ENCODE results near the gene IVNS1ABP. TPM values are rescaled to one million over a fixed set of nuclear protein-coding genes. Genes with fewer than 3 reads are reported as not detected.

Gene IVNS1ABP
- total RNA-seq (2022; extraction: Qiagen RNA extraction) = 23.1 to 29.6 TPM (median 27.1 TPM) in 5 replicates

DNA sequence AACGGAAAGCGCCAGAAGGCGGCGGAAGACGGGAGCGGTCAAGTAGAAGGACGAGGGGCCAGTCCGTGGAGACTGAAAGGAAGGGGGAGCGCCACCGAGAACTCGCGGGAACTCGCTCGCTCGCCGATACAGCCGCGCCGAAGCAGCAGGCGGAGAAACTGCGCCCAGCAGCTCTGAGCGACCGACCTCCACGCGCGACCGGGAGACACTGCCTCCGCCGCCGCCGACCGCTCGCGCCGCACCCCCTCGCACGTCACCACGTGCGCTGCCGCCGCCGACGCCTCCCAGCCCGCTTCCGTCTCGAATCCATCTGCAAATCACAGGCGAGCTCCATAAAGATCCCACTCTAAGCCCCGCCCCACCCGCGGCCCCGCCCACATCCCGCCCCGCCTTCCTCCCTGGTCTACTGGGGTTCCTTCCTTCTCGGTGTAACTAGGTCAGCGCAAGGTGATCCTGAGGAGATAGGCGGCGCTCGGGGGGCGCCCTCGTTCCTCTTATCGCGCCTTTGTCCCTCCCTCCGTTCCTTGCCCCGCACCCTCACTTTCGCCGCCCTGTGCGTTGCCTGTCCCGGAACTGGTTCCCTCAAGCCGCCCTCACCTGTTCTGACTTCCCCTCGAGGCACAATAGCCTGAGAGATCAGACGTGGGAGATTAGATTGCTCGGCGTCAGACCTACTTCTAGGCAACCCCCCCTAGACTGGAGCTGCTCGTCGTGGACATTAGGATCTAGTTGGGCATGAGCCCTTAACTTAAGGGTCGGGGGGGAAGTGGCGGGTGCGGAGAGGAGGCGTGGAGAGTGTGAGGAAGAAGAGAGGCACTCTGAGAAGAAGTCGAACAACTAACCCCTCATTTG is at the start of gene IVNS1ABP:
Gene IVNS1ABP (minus strand): TSS at position 210 of the 852 bp plus-strand sequence. CDS start 7,750 bp downstream, outside the sequence.

Other genes with a start within 250 kb of the IVNS1ABP start
- 9.8 to 16.4 TPM (median 14.1 TPM) in 5 replicates for gene TRMT1L, start 160.3 kb downstream of the IVNS1ABP start, total RNA-seq (2022; extraction: Qiagen RNA extraction)
- gene SWT1, start 160.1 kb downstream of the IVNS1ABP start, total RNA-seq (2022; extraction: Qiagen RNA extraction) = 0.89 to 2.2 TPM (median 1.4 TPM) in 5 replicates